Measurements from ENCODE around the gene RASAL2.

DNA sequence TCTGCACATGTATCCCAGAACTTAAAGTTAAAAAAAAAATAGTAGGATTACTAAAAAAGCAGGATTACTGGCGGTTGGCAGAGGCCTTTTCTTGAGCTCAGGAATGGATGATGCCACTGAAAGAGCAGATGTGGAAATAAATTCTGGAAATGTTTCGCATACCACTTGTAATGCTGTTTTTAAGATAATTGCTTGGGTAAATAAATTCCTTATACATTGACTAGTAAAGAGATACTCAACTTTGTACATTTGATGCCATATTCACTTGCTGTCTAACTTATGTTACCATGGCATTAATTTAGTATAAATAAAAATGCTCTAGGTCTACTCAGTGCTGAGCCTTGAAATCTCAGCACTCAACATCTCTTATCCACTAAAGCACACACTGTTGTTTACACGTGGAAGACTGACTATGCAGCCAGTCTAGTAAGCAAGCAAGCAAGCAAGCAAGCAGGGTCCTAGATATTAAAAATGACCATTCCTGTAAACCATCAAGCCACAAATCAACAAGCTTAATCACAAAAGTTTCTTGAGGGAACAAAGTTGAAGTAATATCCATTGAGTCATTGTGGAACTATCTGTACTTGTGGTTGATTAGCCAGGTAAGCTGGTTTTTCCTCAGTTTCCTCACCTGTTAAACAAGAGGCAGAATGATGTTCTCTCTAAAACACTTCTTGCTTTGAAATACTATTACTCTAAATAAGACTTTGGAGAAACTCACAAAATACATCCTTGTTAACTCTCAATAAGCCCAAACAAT is 1.7 kb upstream of the RASAL2 start:
- no peak for TF ChIP-seq POLR2A (IDR thresholded peaks at IDR 0.05; ENCODE audit: low read depth, low read length)
- TF ChIP-seq POLR2AphosphoS5 (IDR thresholded peaks at IDR 0.05; ENCODE audit: low read depth, low read length), result no peak

All from GM12891 (cell line).